Brain pericyte (primary cell): Measurements from ENCODE around the gene GET3.
"Not testable (repeated sequence)": the region's sequence is repeated elsewhere in the genome, so short reads cannot be mapped to it uniquely, and the experiment has no call there.

ENCODE experiments used
- DNase-seq: peaks from one replicate; pipeline ENCODE4 v3.0.0-alpha.2; 2012; ENCODE audit warnings: low read depth, low spot score

The GET3 gene

DNA sequence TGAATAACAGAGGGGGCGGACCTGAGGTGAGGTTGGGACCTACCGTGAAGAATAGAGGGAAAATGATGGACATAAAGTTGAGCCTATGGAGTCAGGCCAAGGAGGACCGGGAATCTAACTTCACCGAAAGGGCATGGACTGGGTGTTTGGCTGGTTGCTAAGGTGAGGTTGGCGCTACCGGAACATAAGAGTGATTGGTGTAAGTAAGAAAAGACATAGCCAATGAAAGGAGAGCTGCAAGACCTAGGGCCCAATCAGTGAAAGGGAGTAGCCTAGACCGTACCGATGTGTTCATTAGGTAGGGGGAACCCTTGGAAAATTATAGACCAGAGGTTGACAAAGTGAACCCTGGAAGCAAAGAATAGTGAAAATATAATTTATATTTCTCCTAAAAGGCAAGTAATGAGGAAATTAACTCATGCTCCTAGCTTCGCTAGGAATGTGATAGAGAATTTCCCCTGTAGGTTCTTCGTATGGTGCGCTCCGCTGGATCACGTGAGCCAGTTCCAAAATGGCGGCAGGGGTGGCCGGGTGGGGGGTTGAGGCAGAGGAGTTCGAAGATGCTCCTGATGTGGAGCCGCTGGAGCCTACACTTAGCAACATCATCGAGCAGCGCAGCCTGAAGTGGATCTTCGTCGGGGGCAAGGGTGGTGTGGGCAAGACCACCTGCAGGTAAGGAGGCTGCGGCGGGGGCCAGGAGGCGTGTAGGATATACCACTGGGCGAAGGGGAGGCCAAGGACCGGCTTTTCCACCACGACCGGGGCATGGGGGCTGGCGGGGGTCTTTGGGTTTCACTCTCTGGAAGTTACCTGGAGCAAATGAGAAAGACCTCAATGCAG lies at the start of gene GET3:
Gene GET3, plus strand, starts transcription at position 503 of the 840 bp plus-strand sequence. Its CDS starts 9 bp downstream, at position 512.
- peak; percentile 100 for DNase-seq

GRCh38 chr19:12689012-12689411 lies 48.3 kb upstream of the GET3 start:
- no peak for DNase-seq

DNA sequence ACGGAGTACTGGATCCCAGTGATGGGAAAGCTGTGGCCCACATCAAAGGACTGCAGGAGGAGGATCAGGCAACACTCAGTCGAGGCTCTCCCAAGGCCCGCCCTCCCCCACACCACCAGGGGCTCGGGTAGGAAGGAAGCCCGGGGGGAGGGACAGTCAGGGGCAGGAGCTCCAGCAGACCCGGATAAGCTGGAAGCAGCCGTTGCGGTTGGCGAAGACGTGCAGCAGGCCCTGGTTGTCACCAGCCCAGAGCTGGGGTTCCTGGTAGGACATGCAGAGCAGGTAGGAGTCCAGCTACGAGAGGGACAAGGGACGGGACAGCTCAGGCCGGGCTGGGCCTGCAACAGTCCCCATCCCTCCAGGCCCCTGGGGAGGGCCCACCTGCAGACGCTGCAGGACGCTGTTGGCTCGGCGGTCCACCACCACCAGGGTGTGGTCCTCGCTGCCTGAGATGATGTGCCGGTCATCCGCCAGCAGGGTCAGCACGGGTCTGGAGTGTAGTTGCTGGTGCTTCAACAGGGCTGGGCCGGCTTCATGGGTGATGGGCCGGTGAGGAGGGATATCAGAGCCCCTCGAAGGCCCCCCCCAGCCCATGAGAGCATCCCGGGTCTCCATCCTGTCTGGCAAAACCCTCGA lies 47.6 kb upstream of the GET3 start:
- no peak for DNase-seq

GRCh38 chr19:12692960-12693359 lies 44.3 kb upstream of the GET3 start:
- DNase-seq = no peak

DNA sequence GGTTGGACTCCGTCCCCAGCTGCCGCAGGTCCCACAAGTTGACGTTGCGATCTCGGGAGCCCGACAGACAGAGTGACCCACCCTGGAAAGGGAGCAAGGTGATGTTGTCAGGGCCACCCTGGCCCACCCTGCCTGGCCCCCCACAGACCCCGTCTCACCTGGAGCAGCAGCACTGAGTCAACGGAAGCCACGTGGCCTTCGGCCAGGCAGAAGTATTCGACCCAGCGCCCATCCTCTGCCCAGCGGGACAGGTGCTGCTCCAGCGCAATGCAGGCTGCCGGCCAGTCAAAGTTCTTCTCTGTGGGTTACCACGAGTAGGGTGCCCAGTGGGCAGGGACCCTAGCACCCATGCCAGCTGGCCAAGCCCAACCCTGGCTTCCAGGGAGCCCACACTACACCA lies 42.7 kb upstream of the GET3 start:
- no peak for DNase-seq

- no peak for DNase-seq
These were observed 42.2 kb upstream of the GET3 start for GRCh38 chr19:12695096-12695495.

DNA sequence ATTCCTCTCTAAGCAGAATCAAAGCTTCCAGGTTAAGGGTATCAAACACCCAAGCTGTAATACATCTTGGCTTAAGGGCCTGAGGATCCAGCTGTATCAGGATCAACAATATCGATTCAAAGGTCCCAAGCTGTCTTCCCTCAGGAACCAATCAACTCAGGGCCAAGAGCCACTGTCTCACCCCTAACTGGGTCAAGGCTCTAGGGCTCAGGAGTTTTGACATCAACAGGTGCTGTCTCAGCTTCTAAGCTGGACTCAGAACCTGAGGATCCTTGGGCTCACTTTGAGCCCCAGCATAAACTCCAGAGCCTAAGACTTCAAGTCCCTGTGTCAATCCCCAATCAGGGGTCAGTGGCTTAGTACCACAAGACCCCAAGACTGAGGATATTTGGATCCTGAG lies 41.8 kb upstream of the GET3 start:
- no peak for DNase-seq

DNA sequence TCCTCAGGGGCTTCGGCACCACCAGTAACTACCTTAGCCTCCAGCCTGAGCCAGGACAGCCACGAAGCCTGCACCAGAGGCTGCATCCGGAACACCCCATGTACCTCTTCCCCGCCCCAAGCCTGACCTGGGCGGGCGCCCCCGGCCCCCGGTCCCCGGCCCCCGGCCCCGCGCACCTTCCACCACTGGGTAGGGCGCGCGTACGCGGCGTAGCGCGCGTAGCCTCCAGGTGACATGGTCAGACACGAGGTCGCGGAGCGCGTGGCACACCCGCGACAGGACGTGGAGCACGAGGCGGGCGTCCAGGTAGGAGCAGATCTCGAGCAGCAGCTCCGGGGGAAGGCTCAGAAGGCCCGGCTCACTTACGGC lies 41.3 kb upstream of the GET3 start:
- no peak for DNase-seq

DNA sequence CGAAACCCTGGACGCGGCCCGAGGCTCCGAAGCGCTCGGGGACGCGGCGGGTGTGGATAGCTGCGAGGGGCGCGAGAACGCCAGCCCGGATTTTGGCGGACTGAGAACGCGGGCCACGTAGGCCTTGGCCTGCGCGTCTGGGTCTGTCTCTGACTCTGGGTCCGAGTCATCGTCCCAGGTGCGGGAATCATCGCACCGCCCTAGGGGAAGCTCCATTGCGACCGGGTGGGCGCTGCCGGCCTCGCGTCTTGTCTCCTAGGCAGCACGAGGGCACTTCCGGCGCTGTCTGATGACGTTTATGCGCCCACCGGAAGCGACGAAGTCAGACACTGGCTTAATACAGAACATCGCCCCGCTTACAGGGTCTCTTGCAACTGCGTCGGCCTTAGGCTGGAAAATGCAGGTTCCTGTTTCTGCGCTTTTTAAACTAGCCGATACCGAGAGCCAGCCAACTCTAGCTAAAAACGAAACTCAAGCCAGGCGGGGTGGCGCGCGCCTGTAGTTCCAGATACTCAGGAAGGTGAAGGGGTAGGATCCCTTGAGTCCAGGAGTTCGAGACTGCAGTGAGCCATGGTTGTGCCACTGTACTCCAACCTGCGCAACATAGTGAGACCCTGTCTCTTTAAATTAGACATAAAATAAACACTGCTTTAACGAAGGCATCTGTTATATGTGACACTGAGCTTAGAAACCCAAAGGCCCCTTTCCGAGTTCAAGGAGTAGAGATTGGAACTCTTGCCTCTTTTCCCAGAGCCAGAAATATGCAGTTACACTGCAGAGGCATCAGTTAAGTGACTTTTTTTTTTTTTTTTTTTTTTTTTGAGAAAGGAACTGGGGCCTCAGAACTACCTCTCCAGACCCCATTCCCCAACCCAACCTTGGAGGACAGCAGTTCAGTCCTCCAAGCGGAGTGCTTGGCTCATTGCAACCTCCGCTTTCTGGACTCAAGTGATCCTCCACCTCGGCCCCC lies 40.6 kb upstream of the GET3 start, which contains the start of gene FBXW9:
Gene FBXW9, minus strand, starts transcription at position 266 of the 970 bp plus-strand sequence. Its CDS starts 50 bp downstream, at position 216.
- peak; percentile 83 for DNase-seq

GRCh38 chr19:12697425-12697824 lies 39.9 kb upstream of the GET3 start:
- not testable (repeated sequence) for DNase-seq

- DNase-seq = no peak
These were observed 39.2 kb upstream of the GET3 start for GRCh38 chr19:12698138-12698537.

DNA sequence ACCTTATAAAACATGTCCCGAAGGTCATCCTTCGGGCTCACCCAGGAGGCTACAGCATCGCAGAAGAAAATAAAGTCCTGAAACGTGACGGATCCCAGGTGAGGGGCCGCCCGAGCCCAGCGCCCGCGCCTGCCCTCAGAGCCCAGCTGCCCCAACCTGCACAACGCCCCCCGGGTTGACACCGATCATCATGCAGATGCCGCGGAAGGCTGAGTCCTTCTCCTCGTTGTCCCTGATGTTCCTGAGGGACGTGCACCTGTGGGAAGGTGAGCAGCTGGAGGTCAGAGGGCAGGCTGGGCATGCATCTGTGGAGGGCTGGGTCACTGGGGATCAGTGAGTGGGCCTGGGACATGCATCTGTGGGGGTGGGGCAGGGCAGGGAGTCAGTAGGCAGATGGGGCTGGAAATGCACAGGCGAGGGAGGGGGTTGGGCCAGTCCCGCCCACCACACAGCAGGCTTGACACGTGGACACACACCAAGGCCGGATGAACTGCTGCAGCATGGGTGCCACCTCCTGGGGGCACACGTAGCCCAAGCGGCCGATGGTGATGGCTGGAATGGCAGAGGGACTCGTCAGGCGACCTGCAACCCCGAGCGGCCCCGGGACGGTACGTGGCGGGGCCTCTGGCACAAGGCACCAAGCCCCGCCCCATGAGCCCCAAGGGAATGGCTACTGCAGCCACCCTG lies 35.6 kb upstream of the GET3 start:
- no peak for DNase-seq

- no peak for DNase-seq
These were observed 34.3 kb upstream of the GET3 start for GRCh38 chr19:12703046-12703445.

DNA sequence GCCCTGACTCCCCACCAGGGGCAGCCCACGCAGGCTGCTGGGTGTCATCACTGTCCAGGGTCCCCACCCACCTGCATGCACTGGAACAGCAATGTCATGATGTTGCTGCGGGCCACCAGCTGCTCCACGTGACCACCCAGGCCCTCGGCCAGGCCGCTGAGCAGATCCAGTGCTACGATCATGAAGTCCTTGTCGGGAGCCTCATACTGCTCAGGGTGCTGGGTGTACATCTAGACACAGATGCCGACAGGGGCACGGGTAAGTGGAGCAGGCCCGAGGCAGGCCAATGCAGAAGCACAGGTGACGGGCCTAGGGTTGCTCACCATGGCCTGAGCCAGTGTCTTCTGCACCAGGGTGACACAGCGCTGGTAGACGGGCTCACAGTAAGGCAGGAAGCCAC lies 32.1 kb upstream of the GET3 start:
- DNase-seq = no peak

GRCh38 chr19:12705654-12706331 lies 31.5 kb upstream of the GET3 start:
- no peak for DNase-seq

GRCh38 chr19:12706332-12706718 lies 31.0 kb upstream of the GET3 start:
- DNase-seq = no peak

- no peak for DNase-seq
These were observed 28.7 kb upstream of the GET3 start for GRCh38 chr19:12708641-12709040.

- DNase-seq = no peak
These were observed 26.1 kb upstream of the GET3 start for GRCh38 chr19:12711187-12711586.

DNA sequence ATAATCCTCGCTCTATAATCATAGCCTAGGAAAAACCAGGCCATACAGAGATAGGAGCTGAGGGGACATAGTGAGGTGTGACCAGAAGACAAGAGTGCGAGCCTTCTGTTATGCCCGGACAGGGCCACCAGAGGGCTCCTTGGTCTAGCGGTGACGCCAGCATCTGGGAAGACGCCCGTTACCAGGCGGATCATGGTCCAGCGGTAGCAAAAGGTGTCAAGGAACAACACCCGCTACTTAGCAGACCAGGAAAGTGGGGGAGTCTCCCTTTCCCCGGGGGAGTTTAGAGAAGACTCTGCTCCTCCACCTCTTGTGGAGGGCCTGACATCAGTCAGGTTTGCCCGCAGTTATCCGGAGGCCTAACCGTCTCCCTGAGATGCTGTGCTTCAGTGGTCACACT lies 25.2 kb upstream of the GET3 start:
- DNase-seq = not testable (repeated sequence)

DNA sequence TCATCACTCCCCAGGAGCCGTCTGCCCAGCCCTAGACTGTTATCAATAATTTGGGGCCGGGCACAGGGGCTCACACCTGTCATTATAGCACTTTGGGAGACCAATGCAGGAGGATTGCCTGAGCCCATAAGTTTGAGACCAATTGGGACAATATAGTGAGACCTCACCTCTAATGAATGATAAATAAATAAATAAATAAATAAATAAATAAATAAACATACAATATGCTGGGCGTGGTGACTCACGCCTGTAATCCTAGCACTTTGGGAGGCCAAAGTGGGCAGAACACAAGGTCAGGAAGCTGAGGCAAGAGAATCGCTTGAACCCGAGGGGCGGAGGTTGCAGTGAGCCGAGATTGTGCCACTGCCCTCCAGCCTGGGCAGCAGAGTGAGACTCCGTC lies 24.0 kb upstream of the GET3 start:
- DNase-seq = not testable (repeated sequence)

DNA sequence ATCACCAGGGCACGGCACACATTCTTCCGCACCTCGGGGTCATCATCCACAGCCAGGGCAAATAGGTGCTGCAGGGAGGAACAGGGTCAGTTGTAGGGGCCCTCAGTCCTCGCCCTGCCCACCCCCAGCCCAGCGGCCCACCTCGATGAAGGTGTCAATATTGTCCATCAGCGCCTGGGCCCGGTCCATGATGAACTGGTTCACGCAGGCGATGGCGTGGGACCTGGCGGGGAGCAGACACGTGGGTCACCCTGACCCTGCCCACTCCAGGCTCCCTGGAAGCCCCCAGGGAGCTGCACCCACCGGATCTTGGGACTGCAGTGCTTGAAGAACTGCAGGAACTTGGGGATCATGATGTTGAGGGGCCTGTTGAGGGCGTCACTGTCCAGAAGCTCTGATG lies 22.2 kb upstream of the GET3 start:
- no peak for DNase-seq
